ENCODE data around the gene MRPS7. TPM values are rescaled to one million over a fixed set of nuclear protein-coding genes. Genes with fewer than 3 reads are reported as not detected.

MRPS7 gene
- total and polyA plus RNA-seq, 10 of the 15 experiments (the other 5 are each of a cell fraction or from before 2014, with no cell fraction given) = 88.4 to 217 (median 109) TPM

- TF ChIP-seq ZNF207 (IDR thresholded peaks at IDR 0.05; ENCODE audit: borderline replicate concordance) (no peak), SIN3A (IDR thresholded peaks at IDR 0.05; ENCODE audit: low read depth, low read length) (no peak), FOXM1 (IDR thresholded peaks at IDR 0.05; ENCODE audit: low read depth, low read length) (0 out of 2 replicates have a peak, but pooled peaks have one; percentile 36), KAT2A (conservative IDR thresholded peaks at IDR 0.05; ENCODE audit: control insufficient read depth, low read depth, low read length) (no peak), CBX3 (IDR thresholded peaks at IDR 0.05; ENCODE audit: borderline replicate concordance, low read depth) (no peak), POLR2A (IDR thresholded peaks at IDR 0.05; ENCODE audit: low read depth, low read length) (no peak), PKNOX1 (IDR thresholded peaks at IDR 0.05) (no peak), CBX5 (IDR thresholded peaks at IDR 0.05; ENCODE audit: low read depth) (no peak), CREM (IDR thresholded peaks at IDR 0.05; ENCODE audit: low read depth) (peak; percentile 85), CREB1 (IDR thresholded peaks at IDR 0.05; ENCODE audit: low read depth) (peak; percentile 46; the same call in 1 of the 2 replicates), TARDBP (IDR thresholded peaks at IDR 0.05; ENCODE audit: borderline replicate concordance) (no peak), NFYA (IDR thresholded peaks at IDR 0.05; ENCODE audit: borderline replicate concordance, low read depth, low read length) (no peak), CBFB (IDR thresholded peaks at IDR 0.05; ENCODE audit: low read depth) (no peak), EP300 (IDR thresholded peaks at IDR 0.05; ENCODE audit: borderline replicate concordance in 1 of 2, control insufficient read depth in 1 of 2, low read depth in 2 of 2, low read length in 2 of 2) (0 out of 4 replicates have a peak, but pooled peaks of 1 of the 2 experiments have one; percentile 11), KLF5 (IDR thresholded peaks at IDR 0.05; ENCODE audit: partially characterized antibody) (no peak), ATF7 (IDR thresholded peaks at IDR 0.05; ENCODE audit: low read depth) (peak; percentile 70; the same call in 1 of the 2 replicates), MEF2B (IDR thresholded peaks at IDR 0.05; ENCODE audit: partially characterized antibody, poor library complexity, severe bottlenecking) (peak; percentile 83), NR2C2 (IDR thresholded peaks at IDR 0.05; ENCODE audit: borderline replicate concordance, control insufficient read depth, insufficient read length, low read depth) (no peak)
- TF ChIP-seq, protein P1, sequence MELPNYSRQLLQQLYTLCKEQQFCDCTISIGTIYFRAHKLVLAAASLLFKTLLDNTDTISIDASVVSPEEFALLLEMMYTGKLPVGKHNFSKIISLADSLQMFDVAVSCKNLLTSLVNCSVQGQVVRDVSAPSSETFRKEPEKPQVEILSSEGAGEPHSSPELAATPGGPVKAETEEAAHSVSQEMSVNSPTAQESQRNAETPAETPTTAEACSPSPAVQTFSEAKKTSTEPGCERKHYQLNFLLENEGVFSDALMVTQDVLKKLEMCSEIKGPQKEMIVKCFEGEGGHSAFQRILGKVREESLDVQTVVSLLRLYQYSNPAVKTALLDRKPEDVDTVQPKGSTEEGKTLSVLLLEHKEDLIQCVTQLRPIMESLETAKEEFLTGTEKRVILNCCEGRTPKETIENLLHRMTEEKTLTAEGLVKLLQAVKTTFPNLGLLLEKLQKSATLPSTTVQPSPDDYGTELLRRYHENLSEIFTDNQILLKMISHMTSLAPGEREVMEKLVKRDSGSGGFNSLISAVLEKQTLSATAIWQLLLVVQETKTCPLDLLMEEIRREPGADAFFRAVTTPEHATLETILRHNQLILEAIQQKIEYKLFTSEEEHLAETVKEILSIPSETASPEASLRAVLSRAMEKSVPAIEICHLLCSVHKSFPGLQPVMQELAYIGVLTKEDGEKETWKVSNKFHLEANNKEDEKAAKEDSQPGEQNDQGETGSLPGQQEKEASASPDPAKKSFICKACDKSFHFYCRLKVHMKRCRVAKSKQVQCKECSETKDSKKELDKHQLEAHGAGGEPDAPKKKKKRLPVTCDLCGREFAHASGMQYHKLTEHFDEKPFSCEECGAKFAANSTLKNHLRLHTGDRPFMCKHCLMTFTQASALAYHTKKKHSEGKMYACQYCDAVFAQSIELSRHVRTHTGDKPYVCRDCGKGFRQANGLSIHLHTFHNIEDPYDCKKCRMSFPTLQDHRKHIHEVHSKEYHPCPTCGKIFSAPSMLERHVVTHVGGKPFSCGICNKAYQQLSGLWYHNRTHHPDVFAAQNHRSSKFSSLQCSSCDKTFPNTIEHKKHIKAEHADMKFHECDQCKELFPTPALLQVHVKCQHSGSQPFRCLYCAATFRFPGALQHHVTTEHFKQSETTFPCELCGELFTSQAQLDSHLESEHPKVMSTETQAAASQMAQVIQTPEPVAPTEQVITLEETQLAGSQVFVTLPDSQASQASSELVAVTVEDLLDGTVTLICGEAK (IDR thresholded peaks at IDR 0.05; ENCODE audit: borderline replicate concordance) = no peak
- TF ChIP-seq, protein P2, sequence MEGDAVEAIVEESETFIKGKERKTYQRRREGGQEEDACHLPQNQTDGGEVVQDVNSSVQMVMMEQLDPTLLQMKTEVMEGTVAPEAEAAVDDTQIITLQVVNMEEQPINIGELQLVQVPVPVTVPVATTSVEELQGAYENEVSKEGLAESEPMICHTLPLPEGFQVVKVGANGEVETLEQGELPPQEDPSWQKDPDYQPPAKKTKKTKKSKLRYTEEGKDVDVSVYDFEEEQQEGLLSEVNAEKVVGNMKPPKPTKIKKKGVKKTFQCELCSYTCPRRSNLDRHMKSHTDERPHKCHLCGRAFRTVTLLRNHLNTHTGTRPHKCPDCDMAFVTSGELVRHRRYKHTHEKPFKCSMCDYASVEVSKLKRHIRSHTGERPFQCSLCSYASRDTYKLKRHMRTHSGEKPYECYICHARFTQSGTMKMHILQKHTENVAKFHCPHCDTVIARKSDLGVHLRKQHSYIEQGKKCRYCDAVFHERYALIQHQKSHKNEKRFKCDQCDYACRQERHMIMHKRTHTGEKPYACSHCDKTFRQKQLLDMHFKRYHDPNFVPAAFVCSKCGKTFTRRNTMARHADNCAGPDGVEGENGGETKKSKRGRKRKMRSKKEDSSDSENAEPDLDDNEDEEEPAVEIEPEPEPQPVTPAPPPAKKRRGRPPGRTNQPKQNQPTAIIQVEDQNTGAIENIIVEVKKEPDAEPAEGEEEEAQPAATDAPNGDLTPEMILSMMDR (IDR thresholded peaks at IDR 0.05 in 2 of 3, conservative IDR thresholded peaks at IDR 0.05 in 1 of 3; ENCODE audit: control insufficient read depth in 2 of 3, extremely low read depth in 1 of 3, insufficient read depth in 1 of 3, low read depth in 3 of 3, low read length in 3 of 3) = no peak
- TF ChIP-seq, protein P3, sequence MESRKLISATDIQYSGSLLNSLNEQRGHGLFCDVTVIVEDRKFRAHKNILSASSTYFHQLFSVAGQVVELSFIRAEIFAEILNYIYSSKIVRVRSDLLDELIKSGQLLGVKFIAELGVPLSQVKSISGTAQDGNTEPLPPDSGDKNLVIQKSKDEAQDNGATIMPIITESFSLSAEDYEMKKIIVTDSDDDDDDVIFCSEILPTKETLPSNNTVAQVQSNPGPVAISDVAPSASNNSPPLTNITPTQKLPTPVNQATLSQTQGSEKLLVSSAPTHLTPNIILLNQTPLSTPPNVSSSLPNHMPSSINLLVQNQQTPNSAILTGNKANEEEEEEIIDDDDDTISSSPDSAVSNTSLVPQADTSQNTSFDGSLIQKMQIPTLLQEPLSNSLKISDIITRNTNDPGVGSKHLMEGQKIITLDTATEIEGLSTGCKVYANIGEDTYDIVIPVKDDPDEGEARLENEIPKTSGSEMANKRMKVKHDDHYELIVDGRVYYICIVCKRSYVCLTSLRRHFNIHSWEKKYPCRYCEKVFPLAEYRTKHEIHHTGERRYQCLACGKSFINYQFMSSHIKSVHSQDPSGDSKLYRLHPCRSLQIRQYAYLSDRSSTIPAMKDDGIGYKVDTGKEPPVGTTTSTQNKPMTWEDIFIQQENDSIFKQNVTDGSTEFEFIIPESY (IDR thresholded peaks at IDR 0.05) = no peak
Observed at GRCh38 chr17:75250009-75250471, 11.6 kb upstream of the MRPS7 start (continued).
